BJ (cell line): ENCODE measurements around the gene FLNC. TPM values are rescaled to one million over a fixed set of nuclear protein-coding genes. Genes with fewer than 3 reads are reported as not detected.

ENCODE experiments used
- CTCF ChIA-PET: fragments of 350-600 bp; formaldehyde crosslinking; extraction: SDS; loops from one replicate; lab custom pipeline; 2021; ENCODE audit warnings: antibody characterized with exemption, inconsistent platforms; lab: Yijun Ruan, JAX
- POLR2A ChIA-PET: fragments of 300-600 bp; sonication (Branson Sonifier 250); formaldehyde crosslinking; extraction: SDS; loops from one replicate; lab custom pipeline; 2021; ENCODE audit warnings: antibody characterized with exemption; lab: Charles Lee
- DNase-seq: peaks from one replicate; pipeline ENCODE4 v3.0.0-alpha.2; 2011; ENCODE audit warnings: low read depth
- H3K27me3 ChIP-seq: 2 replicates; pipeline ENCODE4 v1.6.0; 2011; ENCODE audit warnings: low read length; ENCODE audit not compliant: control insufficient read depth, insufficient read depth
- H3K36me3 ChIP-seq: 2 replicates; pipeline ENCODE4 v1.5.1; 2011; ENCODE audit warnings: low read length; ENCODE audit not compliant: control insufficient read depth, insufficient read depth
- H3K4me3 ChIP-seq: 2 replicates; pipeline ENCODE4 v1.5.1; 2011; ENCODE audit warnings: low read depth, mild to moderate bottlenecking, control low read depth, low read length
- polyA plus RNA-seq: library from polyadenylated mRNA; depleted of rRNA; stranded (reverse); fragments of >200 nt; gene quantifications from 2 replicates; pipeline ENCODE4 v1.2.3, GENCODE V29; 2011
- TF ChIP-seq, protein P1 (sequence below): IDR thresholded peaks from 2 replicates; pipeline ENCODE4 v1.5.1; 2011; ENCODE audit warnings: low read depth, mild to moderate bottlenecking, control low read depth, inconsistent platforms, low read length, moderate library complexity; ENCODE audit not compliant: insufficient read depth

The FLNC gene
- polyA plus RNA-seq, 1 experiment, result 58.6 TPM

DNA sequence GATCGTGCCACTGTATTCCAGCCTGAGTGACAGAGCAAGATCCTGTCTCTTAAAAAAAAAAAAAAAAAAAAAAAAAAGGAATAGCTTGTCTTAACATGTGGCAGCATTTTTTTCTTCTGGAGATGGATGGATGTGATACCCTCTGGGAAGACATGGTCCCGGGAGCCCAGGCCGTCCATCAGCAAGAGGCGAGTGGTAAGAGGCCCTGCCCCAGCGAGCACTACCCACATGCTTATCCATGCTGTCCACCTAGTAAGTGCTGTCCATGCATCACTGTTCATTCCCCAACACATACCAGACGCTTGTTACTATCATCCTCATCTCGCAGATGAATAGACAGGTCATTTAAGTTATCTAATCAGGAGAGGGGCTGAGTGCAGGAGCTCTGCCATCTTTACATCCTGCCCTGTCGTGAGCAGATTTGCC is 45.3 kb downstream of the FLNC start:
- ChIA-PET POLR2A (interaction anchor here (0.6 kb wide), 1 partner anchor 399 kb away, joined by 3 read pairs; the partner anchor contains the start of gene METTL2B), CTCF (interaction anchor here (0.9 to 2.5 kb wide), 3 partner anchors 8 to 202 kb away, joined by 3 to 8 read pairs (median 6); partner anchors contain the start of gene ATP6V1F)
- TF ChIP-seq, protein P1, sequence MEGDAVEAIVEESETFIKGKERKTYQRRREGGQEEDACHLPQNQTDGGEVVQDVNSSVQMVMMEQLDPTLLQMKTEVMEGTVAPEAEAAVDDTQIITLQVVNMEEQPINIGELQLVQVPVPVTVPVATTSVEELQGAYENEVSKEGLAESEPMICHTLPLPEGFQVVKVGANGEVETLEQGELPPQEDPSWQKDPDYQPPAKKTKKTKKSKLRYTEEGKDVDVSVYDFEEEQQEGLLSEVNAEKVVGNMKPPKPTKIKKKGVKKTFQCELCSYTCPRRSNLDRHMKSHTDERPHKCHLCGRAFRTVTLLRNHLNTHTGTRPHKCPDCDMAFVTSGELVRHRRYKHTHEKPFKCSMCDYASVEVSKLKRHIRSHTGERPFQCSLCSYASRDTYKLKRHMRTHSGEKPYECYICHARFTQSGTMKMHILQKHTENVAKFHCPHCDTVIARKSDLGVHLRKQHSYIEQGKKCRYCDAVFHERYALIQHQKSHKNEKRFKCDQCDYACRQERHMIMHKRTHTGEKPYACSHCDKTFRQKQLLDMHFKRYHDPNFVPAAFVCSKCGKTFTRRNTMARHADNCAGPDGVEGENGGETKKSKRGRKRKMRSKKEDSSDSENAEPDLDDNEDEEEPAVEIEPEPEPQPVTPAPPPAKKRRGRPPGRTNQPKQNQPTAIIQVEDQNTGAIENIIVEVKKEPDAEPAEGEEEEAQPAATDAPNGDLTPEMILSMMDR, result no peak
- Histone ChIP-seq H3K27me3 (peaks cover 6% of the 10 kb centered on the region), H3K4me3 (no peak overlapping the region), H3K36me3 (no peaks in the 10 kb centered on the region)
- no peak for DNase-seq

DNA sequence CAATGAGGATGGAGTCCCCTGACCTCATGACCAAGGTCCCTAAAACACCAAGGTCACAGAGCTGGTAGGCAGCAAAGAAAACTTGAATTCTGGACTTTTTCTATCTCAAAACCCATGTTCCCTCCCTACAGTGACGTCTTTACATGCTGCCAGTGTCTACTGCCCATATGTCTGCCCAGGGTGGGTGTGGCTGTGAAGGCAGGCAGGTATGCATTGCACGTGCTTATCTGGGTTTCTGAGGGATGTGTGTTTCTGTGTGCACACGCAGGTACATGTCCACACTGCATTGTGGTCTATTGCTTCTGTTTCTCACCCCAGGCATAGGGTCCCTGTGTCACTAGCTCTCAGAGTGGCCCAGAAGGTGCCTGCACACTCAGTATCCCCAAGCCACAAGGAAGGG is 45.9 kb downstream of the FLNC start:
- TF ChIP-seq, protein P1, result no peak
- no peak for DNase-seq
- POLR2A ChIA-PET, result no interaction called here
- Histone ChIP-seq H3K4me3 (no peak overlapping the region), H3K27me3 (0 out of 2 replicates have a peak, but pooled peaks cover 1% of the 10 kb centered on the region), H3K36me3 (no peaks in the 10 kb centered on the region)
- CTCF ChIA-PET, result interaction anchor here (0.9 to 2.5 kb wide), 3 partner anchors 7 to 203 kb away, joined by 3 to 8 read pairs (median 6); partner anchors contain the start of gene ATP6V1F

DNA sequence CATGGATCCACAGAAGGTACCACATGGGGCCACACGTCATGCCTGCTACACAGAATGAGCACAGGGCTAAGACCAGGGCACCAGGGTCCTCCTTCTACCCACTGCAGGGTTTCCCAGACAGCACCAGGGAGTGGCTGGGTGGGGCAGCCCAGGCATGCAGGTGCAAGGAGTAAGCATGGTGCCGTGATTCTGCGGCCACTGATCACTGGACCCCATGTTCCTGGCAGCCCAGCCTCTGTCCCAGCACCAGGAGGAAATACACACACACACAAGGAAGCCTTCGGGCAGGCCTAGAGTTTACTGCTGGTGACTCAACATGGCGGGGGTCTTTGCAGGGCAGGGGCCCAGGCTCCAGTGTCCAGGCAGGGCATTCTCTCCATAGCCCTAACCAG is 46.4 kb downstream of the FLNC start:
- Histone ChIP-seq H3K36me3 (no peaks in the 10 kb centered on the region), H3K27me3 (0 out of 2 replicates have a peak, but pooled peaks cover 1% of the 10 kb centered on the region), H3K4me3 (no peak overlapping the region)
- ChIA-PET POLR2A (no interaction called here), CTCF (interaction anchor here (0.9 kb wide), 1 partner anchor 203 kb away, joined by 3 read pairs; no protein-coding TSS in a partner anchor)
- DNase-seq, result no peak
- TF ChIP-seq, protein P1, result no peak

DNA sequence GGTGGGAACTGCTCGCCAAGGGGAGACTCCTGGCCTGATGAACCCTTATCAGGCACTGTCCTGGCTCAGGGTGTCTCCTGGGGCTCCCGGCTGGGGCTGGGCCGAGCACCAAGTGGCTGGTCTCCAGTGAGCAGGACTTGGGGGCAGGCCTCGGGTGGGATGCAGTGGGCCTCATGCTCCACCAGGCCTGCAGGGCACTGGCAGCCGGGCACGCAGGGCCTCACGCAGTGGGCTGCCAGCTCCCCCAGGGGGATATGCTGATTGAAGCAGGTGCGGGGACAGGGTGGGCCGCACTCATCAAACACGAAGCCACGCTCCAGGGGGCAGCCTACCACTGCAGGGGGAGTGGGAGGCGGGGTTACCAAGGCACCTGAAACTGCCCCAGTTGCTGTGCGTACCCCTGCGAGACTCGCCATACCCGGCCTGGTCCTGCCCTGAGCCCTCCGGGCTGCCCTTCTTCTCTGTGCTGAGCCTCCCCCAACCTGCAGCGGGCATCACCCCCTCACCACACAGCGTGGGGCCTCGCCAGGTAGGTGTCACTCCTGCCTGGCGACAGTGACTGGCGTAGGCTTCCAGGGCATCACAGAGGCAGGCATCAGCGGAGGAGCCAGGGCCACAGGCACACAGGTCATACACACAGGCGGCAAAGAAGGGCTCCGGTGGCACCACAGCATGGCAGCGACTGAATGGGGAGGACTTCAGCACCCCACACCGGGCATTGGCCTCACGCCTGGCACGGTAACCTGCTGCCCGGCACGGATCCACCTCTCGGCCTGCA is 47.0 kb downstream of the FLNC start:
- H3K36me3 ChIP-seq, result no peaks in the 10 kb centered on the region
- no peak for DNase-seq
- TF ChIP-seq, protein P1, result no peak
- ChIA-PET CTCF (interaction anchor here (1.2 kb wide), 1 partner anchor 14 kb away, joined by 7 read pairs; the partner anchor contains the start of gene ATP6V1F), POLR2A (no interaction called here)
- no peak overlapping the region for H3K4me3 ChIP-seq
- 0 out of 2 replicates have a peak, but pooled peaks cover 1% of the 10 kb centered on the region for H3K27me3 ChIP-seq

DNA sequence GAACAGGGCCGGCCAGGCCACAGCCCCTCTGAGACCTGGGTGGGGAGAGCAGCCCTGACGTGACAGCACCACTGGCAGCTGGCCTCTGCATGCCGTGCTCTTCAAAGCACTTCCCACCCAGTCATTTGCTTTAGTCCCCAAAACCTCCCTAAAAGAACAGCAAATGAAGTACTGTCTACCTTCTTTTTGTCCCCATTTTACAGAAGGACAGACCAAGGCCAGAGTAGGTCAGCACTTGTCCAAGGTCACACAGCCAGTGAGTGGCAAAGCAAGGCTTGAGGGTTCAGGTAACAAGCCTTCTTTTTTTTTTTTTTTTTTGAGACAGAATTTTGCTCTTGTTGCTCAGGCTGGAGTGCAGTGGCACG is 47.5 kb downstream of the FLNC start:
- POLR2A ChIA-PET, result no interaction called here
- TF ChIP-seq, protein P1, result no peak
- Histone ChIP-seq H3K4me3 (no peak overlapping the region), H3K36me3 (no peaks in the 10 kb centered on the region), H3K27me3 (0 out of 2 replicates have a peak, but pooled peaks cover 1% of the 10 kb centered on the region)
- DNase-seq, result no peak
- CTCF ChIA-PET, result interaction anchor here (1.2 kb wide), 1 partner anchor 15 kb away, joined by 7 read pairs; the partner anchor contains the start of gene ATP6V1F
